HL-60 (cell line): ENCODE data around the gene PDGFD.

Experiments
- CTCF ChIP-seq: IDR thresholded peaks from one replicate; pipeline ENCODE4 v1.5.1; 2011; ENCODE audit warnings: low read length, control low read depth, inconsistent platforms; ENCODE audit not compliant: insufficient read depth
- POLR2AphosphoS5 ChIP-seq: IDR thresholded peaks from 2 replicates; pipeline ENCODE4 v1.6.1; 2012; ENCODE audit warnings: low read depth
- REST ChIP-seq: IDR thresholded peaks from 2 replicates; pipeline ENCODE4 v1.6.1; 2012; ENCODE audit warnings: low read depth; ENCODE audit not compliant: insufficient replicate concordance

- TF ChIP-seq POLR2AphosphoS5 (no peak), CTCF (no peak), REST (no peak)
Measured at GRCh38 chr11:103892603-103893002, 271.3 kb downstream of the PDGFD start.
